PFSK-1 (cell line): ENCODE measurements around the gene MATN4.

Experiments
- FOXP2 ChIP-seq: optimal IDR thresholded peaks from 2 replicates; pipeline ENCODE3; 2011; ENCODE audit warnings: borderline replicate concordance, control low read depth, inconsistent platforms; ENCODE audit not compliant: insufficient read depth; ENCODE audit errors: extremely low read length, extremely low read depth
- POLR2AphosphoS5 ChIP-seq: IDR thresholded peaks from 2 replicates; pipeline ENCODE4 v1.6.1; 2012; ENCODE audit warnings: low read depth, mild to moderate bottlenecking, control low read depth, low read length, moderate library complexity
- SIN3A ChIP-seq: IDR thresholded peaks from 2 replicates; pipeline ENCODE4 v1.6.1; 2012; ENCODE audit warnings: mild to moderate bottlenecking, low read length, moderate library complexity, borderline replicate concordance; ENCODE audit not compliant: insufficient read depth
- TAF1 ChIP-seq: IDR thresholded peaks from 2 replicates; pipeline ENCODE4 v1.6.1; 2012; ENCODE audit warnings: low read length, control low read depth, borderline replicate concordance; ENCODE audit not compliant: insufficient read depth
- TF ChIP-seq, protein P1 (sequence below), 2 experiments: IDR thresholded peaks; 2 replicates each; pipeline versions ENCODE4 v1.6.1 to v1.8.0; 2011 to 2012; ENCODE audit warnings: low read depth in 2 of 2, low read length in 2 of 2, control low read depth in 1 of 2, inconsistent platforms in 1 of 2, mild to moderate bottlenecking in 1 of 2, moderate library complexity in 1 of 2; ENCODE audit not compliant: insufficient read depth in 1 of 2

DNA sequence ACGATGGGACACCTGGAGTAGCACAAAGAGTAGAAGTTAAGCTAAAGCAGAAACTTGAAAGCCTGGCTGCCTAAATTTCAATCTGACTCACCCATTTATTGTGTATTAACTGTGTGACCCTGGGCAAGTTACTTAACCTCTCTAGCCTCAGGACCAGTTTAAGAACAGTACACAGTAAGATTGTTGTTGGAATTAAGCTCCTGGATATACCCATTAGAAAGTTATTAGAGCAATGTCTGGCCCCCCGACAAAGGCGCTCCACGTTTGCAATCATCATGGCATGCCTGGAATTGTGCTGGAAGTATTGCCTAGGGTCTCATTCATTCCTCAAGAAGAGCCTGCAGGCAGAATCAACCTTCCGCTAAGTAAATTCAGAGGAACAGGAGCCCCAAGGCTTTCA, 38.8 kb upstream of the MATN4 start:
- TF ChIP-seq, protein P1, sequence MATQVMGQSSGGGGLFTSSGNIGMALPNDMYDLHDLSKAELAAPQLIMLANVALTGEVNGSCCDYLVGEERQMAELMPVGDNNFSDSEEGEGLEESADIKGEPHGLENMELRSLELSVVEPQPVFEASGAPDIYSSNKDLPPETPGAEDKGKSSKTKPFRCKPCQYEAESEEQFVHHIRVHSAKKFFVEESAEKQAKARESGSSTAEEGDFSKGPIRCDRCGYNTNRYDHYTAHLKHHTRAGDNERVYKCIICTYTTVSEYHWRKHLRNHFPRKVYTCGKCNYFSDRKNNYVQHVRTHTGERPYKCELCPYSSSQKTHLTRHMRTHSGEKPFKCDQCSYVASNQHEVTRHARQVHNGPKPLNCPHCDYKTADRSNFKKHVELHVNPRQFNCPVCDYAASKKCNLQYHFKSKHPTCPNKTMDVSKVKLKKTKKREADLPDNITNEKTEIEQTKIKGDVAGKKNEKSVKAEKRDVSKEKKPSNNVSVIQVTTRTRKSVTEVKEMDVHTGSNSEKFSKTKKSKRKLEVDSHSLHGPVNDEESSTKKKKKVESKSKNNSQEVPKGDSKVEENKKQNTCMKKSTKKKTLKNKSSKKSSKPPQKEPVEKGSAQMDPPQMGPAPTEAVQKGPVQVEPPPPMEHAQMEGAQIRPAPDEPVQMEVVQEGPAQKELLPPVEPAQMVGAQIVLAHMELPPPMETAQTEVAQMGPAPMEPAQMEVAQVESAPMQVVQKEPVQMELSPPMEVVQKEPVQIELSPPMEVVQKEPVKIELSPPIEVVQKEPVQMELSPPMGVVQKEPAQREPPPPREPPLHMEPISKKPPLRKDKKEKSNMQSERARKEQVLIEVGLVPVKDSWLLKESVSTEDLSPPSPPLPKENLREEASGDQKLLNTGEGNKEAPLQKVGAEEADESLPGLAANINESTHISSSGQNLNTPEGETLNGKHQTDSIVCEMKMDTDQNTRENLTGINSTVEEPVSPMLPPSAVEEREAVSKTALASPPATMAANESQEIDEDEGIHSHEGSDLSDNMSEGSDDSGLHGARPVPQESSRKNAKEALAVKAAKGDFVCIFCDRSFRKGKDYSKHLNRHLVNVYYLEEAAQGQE (IDR thresholded peaks at IDR 0.05; ENCODE audit: insufficient read depth in 1 of 2, low read depth in 2 of 2, low read length in 2 of 2), result no peak
- TF ChIP-seq POLR2AphosphoS5 (no peak), TAF1 (no peak), SIN3A (no peak), FOXP2 (no peak)
